IPS-15b (cell line): ENCODE measurements around the gene NTN3.

Source experiments
- H3K27me3 ChIP-seq: one replicate; pipeline ENCODE4 v1.6.1; 2013; ENCODE audit warnings: low read length; ENCODE audit not compliant: control insufficient read depth, insufficient read depth
- H3K36me3 ChIP-seq: one replicate; pipeline ENCODE4 v1.6.1; 2013; ENCODE audit warnings: low read length; ENCODE audit not compliant: control insufficient read depth, insufficient read depth
- H3K4me1 ChIP-seq: one replicate; pipeline ENCODE4 v1.6.1; 2013; ENCODE audit warnings: mild to moderate bottlenecking, low read length; ENCODE audit not compliant: control insufficient read depth, insufficient read depth
- H3K4me3 ChIP-seq: one replicate; pipeline ENCODE4 v1.5.1; 2013; ENCODE audit warnings: low read depth, low read length
- H3K9ac ChIP-seq: one replicate; pipeline ENCODE4 v1.6.1; 2013; ENCODE audit warnings: low read depth, mild to moderate bottlenecking, low read length
- H3K9me3 ChIP-seq: one replicate; pipeline ENCODE4 v1.6.1; 2013; ENCODE audit warnings: mild to moderate bottlenecking, low read length; ENCODE audit not compliant: control insufficient read depth, insufficient read depth

NTN3 gene

GRCh38 chr16:2497695-2498484 is 26.8 kb downstream of the NTN3 start:
- no peaks in the 10 kb centered on the region for H3K27me3 ChIP-seq
- peaks cover 8% of the 10 kb centered on the region for H3K4me1 ChIP-seq
- no peaks in the 10 kb centered on the region for H3K9me3 ChIP-seq
- H3K36me3 ChIP-seq: peaks cover 27% of the 10 kb centered on the region
- no peak overlapping the region for H3K4me3 ChIP-seq
- H3K9ac ChIP-seq: no peak overlapping the region

- Histone ChIP-seq H3K4me3 (no peak overlapping the region), H3K9ac (no peak overlapping the region), H3K36me3 (peaks cover 27% of the 10 kb centered on the region), H3K27me3 (no peaks in the 10 kb centered on the region), H3K9me3 (no peaks in the 10 kb centered on the region), H3K4me1 (peaks cover 8% of the 10 kb centered on the region)
Observed at GRCh38 chr16:2498531-2499253, 27.6 kb downstream of the NTN3 start.

- peaks cover 27% of the 10 kb centered on the region for H3K36me3 ChIP-seq
- H3K9ac ChIP-seq: no peak overlapping the region
- H3K4me3 ChIP-seq: no peak overlapping the region
- H3K9me3 ChIP-seq: no peaks in the 10 kb centered on the region
- H3K27me3 ChIP-seq: no peaks in the 10 kb centered on the region
- peaks cover 8% of the 10 kb centered on the region for H3K4me1 ChIP-seq
Observed at GRCh38 chr16:2499454-2499853, 28.4 kb downstream of the NTN3 start.

GRCh38 chr16:2499890-2500429 is 28.9 kb downstream of the NTN3 start:
- no peak overlapping the region for H3K9ac ChIP-seq
- H3K4me3 ChIP-seq: no peak overlapping the region
- peaks cover 8% of the 10 kb centered on the region for H3K4me1 ChIP-seq
- no peaks in the 10 kb centered on the region for H3K27me3 ChIP-seq
- H3K9me3 ChIP-seq: no peaks in the 10 kb centered on the region
- H3K36me3 ChIP-seq: peaks cover 27% of the 10 kb centered on the region

GRCh38 chr16:2500430-2500917 is 29.4 kb downstream of the NTN3 start:
- peak overlapping the region; percentile 49 for H3K4me3 ChIP-seq
- peaks cover 8% of the 10 kb centered on the region for H3K4me1 ChIP-seq
- no peak overlapping the region for H3K9ac ChIP-seq
- H3K9me3 ChIP-seq: no peaks in the 10 kb centered on the region
- H3K27me3 ChIP-seq: no peaks in the 10 kb centered on the region
- H3K36me3 ChIP-seq: peaks cover 27% of the 10 kb centered on the region

GRCh38 chr16:2500918-2501750 is 30.0 kb downstream of the NTN3 start:
- Histone ChIP-seq H3K9ac (peak overlapping the region; percentile 79), H3K36me3 (peaks cover 25% of the 10 kb centered on the region), H3K27me3 (no peaks in the 10 kb centered on the region), H3K4me1 (peaks cover 8% of the 10 kb centered on the region), H3K9me3 (no peaks in the 10 kb centered on the region), H3K4me3 (peak overlapping the region; percentile 49)

GRCh38 chr16:2501946-2502895 is 31.1 kb downstream of the NTN3 start:
- H3K9ac ChIP-seq: peak overlapping the region; percentile 54
- H3K9me3 ChIP-seq: no peaks in the 10 kb centered on the region
- peak overlapping the region; percentile 22 for H3K4me3 ChIP-seq

GRCh38 chr16:2505695-2506094 is 34.6 kb downstream of the NTN3 start:
- Histone ChIP-seq H3K9me3 (no peaks in the 10 kb centered on the region), H3K27me3 (no peaks in the 10 kb centered on the region), H3K9ac (no peak overlapping the region), H3K36me3 (no peaks in the 10 kb centered on the region), H3K4me3 (no peak overlapping the region), H3K4me1 (peaks cover 8% of the 10 kb centered on the region)

More at GRCh38 chr16:2501946-2502895, 31.1 kb downstream of the NTN3 start:
- peaks cover 8% of the 10 kb centered on the region for H3K4me1 ChIP-seq
- H3K27me3 ChIP-seq: no peaks in the 10 kb centered on the region
- H3K36me3 ChIP-seq: peaks cover 15% of the 10 kb centered on the region

- Histone ChIP-seq H3K9me3 (no peaks in the 10 kb centered on the region), H3K36me3 (no peaks in the 10 kb centered on the region), H3K27me3 (no peaks in the 10 kb centered on the region), H3K9ac (no peak overlapping the region), H3K4me3 (no peak overlapping the region), H3K4me1 (no peaks in the 10 kb centered on the region)
Observed at GRCh38 chr16:2507052-2507659, 36.1 kb downstream of the NTN3 start.

GRCh38 chr16:2507665-2508064 is 36.6 kb downstream of the NTN3 start:
- Histone ChIP-seq H3K4me1 (peaks cover under 1% of the 10 kb centered on the region), H3K36me3 (no peaks in the 10 kb centered on the region), H3K9me3 (no peaks in the 10 kb centered on the region), H3K4me3 (no peak overlapping the region), H3K9ac (no peak overlapping the region), H3K27me3 (no peaks in the 10 kb centered on the region)
